Activated CD4-positive, alpha-beta T cell treated with anti-CD3 and anti-CD28 coated beads, Interleukin-2, amount 50 U/mL, for 4 hours (primary cell): Measurements from ENCODE around the gene TLN1.
A peak's percentile ranks its signal among the peaks of the same experiment; 100 is the strongest.

ENCODE experiments used
- DNase-seq, 2 experiments: peaks; one replicate each; pipeline ENCODE4 v3.0.0-alpha.2; 2020

Gene TLN1

DNA sequence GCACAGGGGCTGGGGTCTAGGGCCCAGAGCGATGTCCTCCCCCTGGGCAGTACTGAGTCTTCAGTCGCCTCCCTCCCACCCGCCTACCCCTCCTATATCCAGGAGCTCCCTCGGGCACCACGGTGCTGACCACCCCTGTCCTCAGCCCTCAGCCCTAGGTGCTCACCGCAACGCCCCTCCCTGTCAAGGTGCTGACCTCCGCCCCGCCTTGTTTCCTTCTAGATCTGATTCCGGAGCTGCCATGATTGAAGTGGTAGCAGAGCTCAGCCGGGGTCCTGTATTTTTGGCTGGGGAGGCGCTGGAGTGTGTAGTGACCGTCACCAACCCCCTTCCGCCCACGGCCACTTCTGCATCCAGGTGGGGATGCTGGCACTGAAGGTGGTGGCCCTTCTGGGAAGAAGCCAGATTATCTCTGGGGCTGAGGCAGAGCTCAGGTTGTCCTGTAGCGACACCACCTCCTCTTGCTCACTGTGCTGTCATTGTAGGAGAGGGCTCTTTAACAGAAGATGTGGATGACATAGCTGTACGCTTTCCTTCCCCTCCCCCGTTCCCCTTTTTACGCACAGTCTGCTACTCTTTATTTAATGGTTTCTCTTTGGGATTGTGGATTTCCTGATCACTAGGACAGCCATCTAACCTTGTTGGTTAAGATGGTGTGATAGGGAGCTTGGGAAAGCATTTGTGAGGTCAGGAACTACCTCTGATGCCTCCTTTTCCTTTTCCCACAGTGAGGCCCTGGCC is 17.7 kb upstream of the TLN1 start:
- DNase-seq, result peak; percentile 21 to 22

DNA sequence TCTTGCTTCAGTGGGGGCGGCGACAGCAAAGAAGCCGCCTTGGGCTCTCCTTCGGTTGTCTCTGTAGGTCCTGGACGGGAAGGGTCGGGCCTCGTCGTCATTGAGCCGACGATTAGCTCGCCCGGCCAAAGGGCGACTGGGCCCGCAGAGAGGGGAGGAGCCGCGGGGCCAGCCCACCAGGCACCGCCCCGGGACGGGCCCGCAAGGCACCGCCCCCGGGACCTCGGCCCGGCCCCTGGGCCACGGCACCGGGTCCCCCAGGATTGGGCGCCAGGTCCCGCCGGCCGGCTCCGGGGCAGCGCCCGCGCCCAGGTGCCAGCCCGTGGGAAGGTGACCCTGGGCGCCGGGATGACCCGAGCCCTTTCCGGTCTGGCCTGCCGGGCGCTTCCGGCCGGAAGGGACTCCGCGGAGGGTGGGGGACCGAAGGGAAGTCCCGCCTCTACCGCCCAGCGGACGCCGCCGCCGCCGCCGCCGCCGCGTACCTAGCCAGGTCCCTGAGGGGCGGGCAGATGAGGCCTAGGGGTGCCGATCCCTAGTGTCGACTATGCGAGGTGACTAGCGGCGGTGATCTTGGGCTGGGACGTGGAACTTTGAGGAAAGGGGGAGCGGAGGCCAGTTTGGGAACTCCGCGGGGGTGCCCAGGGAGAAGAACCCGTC is 17.0 kb upstream of the TLN1 start, which contains the start of the genes GBA2 and RGP1:
Gene GBA2 (minus strand): TSS at position 371 of the 657 bp plus-strand sequence. CDS start 524 bp downstream, outside the sequence.
Gene RGP1 (plus strand): TSS at position 430 of the 657 bp plus-strand sequence. CDS start 469 bp downstream, outside the sequence.
- peak; percentile 39 to 48 for DNase-seq

DNA sequence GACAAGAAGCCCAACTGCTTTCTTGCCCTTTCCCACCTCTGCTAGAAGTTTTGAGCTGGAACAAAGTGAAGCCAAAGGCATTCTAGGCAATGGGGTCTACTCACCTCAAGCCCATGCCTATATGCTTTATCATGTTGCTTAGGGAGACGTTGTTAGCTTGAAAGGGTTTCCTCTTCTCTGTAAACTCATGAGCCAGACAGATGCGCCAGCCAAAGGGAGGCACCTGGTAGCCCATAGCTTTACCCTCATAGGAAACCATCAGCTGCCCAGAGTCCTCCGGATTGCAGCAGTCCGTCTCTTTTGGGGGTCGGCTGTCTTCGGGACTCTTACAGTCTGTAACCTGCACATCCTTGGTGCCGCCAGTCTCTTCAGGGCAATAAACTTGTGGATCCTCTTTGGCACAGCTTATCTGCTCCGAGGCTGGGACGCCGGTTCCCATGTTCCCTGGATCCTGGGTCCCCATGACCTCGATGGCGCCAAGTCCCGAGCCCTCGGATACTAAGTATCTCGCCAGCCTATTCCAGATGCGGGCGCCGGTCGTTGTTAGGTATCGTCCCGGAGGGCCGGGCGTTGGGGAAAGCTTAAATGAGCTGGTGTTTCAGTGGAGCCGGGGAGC is 16.4 kb upstream of the TLN1 start:
- DNase-seq, result no peak

DNA sequence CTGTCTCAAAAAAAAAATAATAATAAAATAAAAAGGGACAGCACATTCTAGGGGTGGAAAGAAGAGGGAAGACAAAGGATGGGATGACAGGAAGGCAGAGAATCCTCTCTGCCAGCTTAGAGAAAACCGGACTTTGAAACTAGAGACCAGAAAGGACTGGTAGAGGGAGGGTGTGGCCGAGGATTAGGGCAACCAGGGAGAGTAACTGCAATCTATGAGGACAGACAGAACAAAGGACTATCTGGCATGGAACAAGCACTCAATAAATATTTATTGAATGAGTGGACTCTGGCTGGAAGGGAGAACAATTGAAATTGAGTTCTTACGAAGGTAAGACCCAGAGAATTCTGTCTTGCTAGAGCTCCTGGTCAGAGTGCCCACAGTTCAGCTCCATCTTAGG is 14.6 kb upstream of the TLN1 start:
- DNase-seq, result no peak

DNA sequence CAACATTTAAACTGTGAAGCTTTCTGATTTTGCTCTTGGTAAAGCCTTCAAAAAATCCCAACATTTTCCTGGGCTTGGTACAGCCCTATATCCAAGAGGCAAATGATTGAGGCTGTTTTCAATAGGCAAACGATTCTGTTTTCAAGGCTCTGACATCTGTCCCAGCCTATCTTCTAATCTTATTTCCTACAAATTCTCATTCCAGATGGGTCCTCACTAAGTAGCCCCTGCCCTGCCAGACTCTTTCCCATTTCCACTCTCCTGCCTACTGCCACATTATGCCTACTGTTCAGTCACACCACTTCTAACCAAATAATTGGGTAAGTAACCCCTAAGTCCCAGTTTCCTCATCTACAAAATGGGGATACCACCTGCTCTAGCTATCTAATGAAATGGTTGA is 13.6 kb upstream of the TLN1 start:
- DNase-seq, result no peak

DNA sequence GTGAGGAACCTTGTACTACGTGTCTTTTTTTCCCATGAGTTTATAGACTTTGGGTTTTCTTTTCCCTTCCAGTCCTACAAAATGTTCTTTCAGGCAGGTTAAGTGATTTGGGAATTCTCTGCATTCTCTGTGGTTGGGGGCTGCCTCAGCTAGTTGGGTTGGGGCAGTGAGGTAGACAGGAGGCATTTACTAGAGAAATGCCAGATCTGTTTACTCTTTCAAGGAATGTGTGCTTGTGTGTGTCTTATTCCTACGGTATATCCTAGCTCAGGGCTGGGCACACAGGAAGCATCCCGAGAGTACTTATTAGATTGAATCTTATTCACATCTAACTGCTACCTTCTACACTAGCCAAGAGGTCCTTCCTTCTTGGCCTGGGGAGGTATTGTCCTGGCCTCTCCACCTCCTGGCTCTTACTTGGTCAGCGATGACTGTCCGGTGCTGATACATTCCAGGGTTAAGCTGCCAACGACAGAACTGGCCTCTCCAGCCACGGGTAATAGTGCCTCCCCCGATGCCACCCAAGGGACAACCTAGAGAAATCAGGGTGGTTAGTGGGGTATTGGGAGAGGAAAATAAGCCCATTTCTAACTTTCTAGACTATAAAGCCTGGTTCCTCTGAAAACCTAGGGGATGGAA is 12.0 kb upstream of the TLN1 start:
- no peak for DNase-seq

DNA sequence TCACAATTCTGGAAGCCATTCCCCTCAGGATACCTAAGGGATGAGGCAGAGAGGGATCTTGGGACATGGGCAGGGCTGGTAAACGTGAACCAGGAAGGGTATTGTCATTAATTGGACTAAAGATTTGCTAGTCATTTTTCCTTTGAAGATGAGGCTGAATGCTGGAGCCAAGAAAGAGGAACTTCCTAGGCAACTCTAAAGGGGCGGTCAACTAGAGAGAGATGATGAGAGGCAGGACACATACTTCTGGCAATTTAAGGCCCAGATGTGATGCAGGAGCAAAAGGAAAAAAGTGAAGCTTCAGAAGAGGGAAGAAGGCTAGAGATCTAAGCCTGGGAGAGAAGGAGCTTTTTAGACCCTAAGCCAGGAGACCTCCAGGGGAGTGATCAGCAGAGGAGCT is 11.5 kb upstream of the TLN1 start:
- no peak for DNase-seq

DNA sequence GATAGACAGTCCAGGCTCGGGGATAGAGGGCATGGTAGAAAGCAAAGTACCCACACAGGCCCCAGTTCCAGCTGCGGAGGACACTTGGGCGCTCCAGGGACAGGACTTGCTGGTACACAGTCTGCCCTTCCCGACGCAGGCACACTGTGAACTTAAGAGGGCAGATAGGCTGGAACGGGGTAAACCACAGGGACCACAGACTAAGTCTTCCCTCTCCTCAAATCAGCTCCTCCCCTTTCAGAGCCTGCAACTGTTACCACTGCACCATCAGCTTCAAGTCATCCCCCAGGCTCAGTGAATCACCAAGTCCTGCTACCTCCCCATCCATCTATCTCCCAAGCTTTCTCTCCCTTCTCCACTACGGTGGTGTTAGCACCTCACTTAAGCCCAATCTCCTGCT is 9.7 kb upstream of the TLN1 start:
- DNase-seq, result no peak

DNA sequence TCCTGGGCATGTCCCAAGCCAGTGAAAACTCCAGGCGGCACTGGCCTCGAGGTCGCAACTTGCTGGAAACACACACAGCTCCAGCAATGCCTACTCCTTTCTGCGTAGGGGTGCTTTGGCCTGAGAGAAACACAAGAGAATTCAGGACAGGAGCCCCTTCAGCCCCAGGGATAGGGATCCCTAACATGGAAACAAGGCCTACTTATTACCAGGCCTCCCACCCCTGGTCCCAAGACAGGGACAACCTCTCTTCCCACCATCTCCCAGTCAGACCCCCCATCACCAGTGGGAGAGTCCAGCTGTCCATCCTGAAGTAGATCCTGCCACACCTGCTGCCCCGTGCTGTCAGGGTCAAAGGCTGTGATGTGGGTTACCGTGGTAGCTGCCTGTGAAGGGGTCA is 8.2 kb upstream of the TLN1 start:
- DNase-seq, result no peak

DNA sequence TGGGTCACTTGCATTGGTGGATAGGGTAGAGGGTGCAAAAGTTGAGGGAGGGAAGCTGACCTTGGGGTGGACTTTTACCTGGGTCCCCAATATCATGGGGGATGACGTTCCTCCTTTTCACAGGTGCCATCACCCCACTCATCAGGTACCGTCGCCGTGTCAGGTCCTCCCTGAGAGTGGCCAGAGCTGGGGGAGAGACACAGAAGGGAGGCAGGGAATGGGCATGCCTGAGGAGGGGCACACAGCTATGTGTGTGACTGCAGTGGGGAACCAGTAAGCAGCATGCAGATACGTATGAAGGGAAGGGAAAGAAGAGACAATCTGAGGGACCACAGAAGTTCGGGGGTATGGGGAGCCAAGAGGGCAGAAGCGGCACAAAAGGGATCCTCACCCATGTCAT is 6.9 kb upstream of the TLN1 start:
- no peak for DNase-seq

DNA sequence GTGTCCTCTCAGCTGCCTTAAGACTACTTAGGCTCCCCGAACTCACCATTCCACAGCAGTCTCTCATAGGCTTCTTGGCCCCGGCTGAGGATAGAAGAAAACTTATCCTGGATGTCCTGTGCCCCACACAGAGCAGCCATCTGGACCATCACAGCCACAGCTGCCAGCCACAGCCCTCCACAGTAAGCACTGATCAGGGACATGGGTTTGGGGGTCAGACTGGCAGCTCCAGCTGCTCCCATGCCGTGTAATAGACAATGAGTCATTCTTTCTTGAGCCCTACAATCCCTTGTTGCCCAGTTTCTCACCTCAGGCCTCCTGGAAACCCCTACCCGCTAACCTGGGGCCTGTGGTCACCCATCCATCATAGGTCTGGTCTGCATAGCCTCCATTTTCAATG is 6.2 kb upstream of the TLN1 start:
- DNase-seq, result no peak

DNA sequence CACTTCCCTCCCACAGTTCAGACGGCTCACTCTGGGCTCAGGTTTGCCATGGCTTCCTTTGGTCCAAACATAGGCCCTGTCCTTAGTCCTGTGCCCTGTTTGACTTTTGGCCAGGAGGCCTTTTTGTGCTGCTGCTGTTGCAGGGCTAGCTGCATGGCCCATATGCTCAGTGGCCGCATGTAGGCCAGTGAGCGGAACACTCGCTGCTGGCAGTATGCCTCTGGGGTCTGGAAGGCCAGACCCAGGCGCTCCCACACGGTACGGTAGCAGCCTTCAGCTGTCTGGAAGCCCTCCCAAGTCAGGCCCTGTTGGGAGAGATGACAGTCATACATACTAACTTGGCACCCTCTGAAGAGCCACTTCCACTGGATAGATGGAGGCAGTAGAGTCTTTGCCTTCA is 5.1 kb upstream of the TLN1 start:
- no peak for DNase-seq

DNA sequence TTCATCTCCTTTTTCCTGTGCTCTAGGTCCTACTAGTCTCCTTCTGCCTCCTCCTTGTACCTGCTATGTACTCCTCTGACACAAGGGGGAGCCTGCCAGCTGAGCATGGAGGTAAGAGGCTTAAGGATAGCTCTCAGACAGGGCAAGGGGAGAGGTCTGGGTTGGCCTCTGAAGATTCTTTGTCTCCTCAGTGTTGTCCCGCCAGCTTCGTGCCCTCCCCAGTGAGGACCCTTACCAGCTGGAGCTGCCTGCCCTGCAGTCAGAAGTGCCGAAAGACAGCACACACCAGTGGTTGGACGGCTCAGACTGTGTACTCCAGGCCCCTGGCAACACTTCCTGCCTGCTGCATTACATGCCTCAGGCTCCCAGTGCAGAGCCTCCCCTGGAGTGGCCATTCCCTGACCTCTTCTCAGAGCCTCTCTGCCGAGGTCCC is 4.2 kb upstream of the TLN1 start:
- DNase-seq, result peak; percentile 64

DNA sequence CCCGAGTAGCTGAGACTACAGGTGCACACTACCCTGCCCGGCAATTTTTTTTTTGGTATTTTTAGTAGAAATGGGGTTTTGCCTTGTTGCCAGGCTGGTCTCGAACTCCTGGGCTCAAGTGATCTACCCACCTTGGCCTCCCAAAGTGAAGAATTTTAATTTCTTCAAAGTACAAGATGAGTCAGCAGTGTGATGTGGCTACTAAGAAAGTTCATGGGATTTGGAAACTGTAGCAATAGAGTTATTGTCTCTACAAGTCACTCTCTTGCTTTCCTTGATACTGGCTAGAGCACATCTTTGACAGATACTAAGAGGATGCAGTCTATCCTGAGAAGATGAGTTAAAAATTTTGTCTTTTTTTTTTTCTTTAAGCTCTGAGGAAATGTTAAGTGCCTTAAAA is 2.1 kb upstream of the TLN1 start:
- no peak for DNase-seq

DNA sequence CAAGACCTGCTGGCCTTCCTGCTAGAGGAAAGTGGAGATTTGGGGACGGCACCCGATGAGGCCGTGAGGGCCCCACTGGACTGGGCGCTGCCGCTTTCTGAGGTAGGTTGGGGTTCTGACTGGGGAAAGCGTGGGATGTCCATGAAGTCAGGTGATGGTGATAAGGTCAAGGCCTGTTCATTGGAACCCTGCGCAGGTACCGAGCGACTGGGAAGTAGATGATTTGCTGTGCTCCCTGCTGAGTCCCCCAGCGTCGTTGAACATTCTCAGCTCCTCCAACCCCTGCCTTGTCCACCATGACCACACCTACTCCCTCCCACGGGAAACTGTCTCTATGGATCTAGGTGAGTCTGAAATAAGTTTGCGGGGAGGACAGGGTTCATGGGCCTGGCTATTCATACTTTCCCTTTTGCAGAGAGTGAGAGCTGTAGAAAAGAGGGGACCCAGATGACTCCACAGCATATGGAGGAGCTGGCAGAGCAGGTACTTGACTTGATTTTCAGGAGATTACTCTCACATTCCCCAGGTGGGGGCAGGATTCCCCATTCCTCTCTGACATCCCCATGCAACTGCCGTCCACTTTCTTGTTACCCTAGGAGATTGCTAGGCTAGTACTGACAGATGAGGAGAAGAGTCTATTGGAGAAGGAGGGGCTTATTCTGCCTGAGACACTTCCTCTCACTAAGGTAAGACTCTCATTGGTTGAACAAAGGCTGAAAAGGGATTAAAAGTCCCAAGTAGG is 976 bp upstream of the TLN1 start:
- no peak for DNase-seq

DNA sequence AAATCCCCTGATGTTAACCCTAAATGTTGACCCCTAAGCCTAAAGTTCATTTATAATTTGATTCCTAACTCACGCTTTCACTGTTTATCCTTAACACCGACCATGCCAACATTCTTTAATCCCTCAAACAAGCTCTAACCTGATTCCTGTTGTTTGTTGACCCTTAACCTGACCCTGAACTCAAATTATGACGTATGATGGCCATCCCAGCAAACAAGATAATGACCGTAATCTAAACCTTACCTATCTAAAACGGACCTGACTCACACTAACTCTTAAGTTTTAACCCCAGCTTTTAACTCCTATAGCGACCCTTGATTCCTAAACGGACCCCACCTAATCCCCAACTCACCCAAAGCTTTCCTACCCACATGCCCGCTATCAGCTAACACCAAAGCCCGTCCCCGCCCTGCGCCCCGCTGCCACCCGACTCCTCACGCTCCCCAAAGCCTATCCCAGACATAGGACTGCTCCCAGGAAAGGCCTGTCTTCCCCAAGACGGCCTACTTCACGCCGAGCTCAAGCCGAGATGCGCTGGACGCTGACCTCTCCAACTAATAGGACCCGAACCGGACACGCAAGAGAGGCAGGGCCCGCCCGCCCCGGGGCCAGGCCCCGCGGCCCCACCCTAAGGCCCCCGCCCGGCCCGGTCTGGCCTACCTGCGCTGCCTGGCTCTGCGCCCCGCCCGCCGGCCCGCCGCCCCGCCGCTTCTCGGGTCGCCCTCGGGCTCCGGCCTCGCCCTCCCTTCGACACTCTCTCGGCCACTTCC is 395 bp downstream of the TLN1 start:
- peak; percentile 9 to 28 for DNase-seq

DNA sequence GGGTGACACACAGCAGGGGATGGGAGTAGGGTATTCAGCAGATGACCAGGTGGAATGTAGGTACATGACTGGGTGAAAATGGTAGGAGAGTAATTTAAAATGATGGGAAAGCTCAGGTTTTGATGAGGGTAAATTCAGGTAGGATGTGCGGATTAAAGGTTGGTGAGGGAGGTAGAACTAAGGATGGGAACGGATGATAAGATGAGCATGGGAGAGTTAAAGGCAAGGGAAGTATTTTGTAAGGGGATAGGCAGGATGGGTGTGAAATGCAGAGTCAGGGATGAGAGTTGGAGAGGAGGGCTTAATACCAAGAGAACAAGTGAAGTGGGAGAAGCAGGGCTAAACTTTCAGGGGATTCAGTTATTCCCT is 1.5 kb downstream of the TLN1 start:
- DNase-seq, result no peak

DNA sequence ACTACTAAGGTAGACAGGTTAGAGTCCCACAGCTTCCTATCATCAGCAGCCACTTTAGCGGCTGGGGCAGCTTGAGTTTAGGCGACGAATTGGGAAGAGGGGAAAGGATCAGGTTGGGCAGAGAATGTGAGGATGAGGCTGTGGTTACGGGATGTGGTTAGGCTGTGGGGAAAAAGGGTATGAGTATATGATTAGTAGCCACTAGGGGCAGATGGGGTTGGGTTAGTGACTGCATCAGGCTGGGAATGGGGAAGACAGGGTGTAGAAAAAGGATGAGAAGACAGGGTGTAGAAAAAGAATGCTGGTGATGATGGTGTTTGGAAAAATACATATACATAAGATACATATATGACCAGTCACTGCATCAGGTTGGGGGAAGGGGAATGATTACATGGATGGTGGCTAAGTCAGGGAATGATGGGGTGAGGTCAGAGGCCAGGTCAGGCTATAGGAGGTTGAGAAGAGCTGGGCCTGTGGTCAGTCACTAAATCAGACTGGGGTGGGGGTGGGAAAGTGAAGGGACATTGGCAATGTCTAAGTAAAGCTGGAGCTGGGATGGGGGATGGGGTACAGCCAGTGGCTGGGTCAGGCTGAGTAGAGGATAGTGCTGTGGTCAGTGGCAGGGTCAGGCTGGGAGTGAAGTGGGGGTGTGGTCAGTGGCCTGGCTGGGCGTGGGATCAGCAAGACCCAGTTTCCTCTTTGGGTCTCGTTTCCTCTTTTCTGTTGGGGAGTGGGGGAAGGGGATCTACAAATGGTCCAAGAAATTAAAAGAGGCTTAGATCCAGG is 2.1 kb downstream of the TLN1 start:
- no peak for DNase-seq

DNA sequence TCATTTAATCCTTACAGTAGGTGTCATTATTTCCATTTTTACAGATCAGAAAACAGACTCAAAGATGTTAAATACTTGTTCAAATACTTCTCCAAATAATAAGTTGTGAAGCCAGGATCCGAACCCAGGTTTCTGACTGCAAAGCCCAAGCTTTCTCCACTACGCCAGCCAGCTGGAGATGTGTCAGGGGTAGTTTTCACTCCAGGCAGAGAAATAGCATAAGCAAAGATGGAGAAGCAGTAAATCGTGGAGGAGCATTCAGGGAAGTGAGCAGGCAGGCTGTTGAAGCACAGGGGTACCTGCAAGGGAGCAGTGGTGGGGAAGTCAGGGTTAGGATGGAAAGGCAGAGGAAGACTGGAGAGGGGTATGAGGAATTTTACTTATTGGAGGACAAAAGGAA is 2.9 kb downstream of the TLN1 start:
- DNase-seq, result no peak

DNA sequence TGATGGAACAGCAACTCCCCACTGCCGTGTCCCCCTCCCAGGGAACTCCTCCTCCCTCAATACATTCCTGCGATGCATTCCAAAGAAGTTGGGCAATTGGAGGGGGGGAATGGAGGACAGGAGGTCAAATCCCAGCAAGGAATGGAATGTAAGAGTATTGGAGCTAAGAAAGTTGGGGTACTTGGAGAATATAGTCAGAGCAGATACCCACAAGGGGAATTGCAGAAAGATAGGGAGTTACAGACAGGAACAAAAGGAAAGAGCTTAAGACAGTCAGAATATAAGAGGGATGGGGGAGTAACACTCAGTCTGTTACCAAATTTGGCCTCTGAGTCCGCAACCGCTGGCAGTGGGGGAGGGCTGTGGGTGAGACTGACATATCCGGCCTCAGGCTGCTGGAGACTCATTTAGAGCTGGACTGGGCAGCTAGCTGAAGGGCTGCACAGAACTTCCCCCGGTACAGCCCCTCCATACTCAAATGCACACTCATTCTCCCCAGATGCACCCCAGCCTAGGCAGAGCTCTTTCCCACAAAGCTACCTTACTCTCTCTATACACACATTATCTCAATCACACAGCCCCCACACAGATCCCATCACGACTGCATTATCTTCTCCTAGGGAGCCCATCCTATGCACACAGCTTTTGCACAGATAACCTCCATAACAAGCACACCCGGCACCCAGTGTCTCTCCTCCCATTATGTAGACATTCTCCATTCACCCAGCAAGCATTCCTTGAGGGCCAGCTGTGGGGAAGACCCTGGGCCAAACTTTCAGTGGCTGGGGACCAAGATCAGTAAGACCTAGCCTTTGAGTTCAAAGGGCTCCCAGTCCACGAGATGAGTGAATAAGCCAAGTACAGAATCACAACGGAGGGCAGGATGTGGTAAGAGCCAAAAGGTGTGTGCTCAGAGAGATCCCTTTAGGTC is 3.7 kb downstream of the TLN1 start:
- no peak for DNase-seq
